RWPE1 (cell line): ENCODE data around the gene GALNT11.
A peak's percentile ranks its signal among the peaks of the same experiment; 100 is the strongest.
"Not testable (repeated sequence)": the region's sequence is repeated elsewhere in the genome, so short reads cannot be mapped to it uniquely, and the experiment has no call there.

Experiments
- CTCF ChIA-PET: fragments of 350-600 bp; sonication (Branson Sonifier 250); formaldehyde crosslinking; extraction: SDS; loops from one replicate; lab custom pipeline; 2021; lab: Yijun Ruan, JAX
- POLR2A ChIA-PET: fragments of 400-600 bp; formaldehyde crosslinking; extraction: SDS; loops from one replicate; lab custom pipeline; 2020; ENCODE audit warnings: antibody characterized with exemption; ENCODE audit not compliant: low non-redundant PET; lab: Yijun Ruan, JAX
- DNase-seq: peaks from one replicate; pipeline ENCODE4 v3.0.0; 2012; ENCODE audit warnings: low spot score
- H3K27ac ChIP-seq: fragments of 450-650 bp; 2 replicates; pipeline ENCODE4 v1.5.1; 2017
- TF ChIP-seq, protein P1 (sequence below): fragments of 450-650 bp; conservative IDR thresholded peaks from 2 replicates; pipeline ENCODE4 v1.5.1; 2017; ENCODE audit warnings: low read depth, mild to moderate bottlenecking

The GALNT11 gene

DNA sequence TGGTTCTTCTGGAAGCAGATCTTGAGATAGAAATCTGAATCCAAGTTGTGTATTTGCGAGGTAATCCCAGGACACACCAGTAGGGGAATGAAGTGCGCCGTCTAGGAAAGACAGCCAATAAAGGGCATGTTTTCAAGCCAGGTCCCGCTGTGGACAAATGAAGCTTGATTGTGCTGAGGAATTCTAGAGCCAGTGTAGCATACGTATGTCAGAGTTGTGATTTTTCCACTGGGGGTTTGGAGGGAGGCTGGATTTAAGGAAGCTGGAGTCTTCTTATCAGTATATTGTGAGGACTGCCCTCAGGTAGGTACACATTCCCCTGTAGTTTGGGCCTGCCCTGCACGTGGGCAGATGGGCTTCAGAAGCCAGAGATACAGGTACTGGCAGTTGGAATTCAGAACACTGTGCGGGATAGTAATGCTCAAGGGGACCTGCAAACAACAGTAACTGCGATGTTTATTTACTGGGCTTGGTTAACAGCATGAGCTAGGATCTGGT, 50.9 kb downstream of the GALNT11 start:
- no peak overlapping the region for H3K27ac ChIP-seq
- DNase-seq: peak; percentile 12
- CTCF ChIA-PET: no interaction called here
- TF ChIP-seq, protein P1, sequence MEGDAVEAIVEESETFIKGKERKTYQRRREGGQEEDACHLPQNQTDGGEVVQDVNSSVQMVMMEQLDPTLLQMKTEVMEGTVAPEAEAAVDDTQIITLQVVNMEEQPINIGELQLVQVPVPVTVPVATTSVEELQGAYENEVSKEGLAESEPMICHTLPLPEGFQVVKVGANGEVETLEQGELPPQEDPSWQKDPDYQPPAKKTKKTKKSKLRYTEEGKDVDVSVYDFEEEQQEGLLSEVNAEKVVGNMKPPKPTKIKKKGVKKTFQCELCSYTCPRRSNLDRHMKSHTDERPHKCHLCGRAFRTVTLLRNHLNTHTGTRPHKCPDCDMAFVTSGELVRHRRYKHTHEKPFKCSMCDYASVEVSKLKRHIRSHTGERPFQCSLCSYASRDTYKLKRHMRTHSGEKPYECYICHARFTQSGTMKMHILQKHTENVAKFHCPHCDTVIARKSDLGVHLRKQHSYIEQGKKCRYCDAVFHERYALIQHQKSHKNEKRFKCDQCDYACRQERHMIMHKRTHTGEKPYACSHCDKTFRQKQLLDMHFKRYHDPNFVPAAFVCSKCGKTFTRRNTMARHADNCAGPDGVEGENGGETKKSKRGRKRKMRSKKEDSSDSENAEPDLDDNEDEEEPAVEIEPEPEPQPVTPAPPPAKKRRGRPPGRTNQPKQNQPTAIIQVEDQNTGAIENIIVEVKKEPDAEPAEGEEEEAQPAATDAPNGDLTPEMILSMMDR: peak; percentile 30; the same call in 1 of the 2 replicates
- POLR2A ChIA-PET: no interaction called here

DNA sequence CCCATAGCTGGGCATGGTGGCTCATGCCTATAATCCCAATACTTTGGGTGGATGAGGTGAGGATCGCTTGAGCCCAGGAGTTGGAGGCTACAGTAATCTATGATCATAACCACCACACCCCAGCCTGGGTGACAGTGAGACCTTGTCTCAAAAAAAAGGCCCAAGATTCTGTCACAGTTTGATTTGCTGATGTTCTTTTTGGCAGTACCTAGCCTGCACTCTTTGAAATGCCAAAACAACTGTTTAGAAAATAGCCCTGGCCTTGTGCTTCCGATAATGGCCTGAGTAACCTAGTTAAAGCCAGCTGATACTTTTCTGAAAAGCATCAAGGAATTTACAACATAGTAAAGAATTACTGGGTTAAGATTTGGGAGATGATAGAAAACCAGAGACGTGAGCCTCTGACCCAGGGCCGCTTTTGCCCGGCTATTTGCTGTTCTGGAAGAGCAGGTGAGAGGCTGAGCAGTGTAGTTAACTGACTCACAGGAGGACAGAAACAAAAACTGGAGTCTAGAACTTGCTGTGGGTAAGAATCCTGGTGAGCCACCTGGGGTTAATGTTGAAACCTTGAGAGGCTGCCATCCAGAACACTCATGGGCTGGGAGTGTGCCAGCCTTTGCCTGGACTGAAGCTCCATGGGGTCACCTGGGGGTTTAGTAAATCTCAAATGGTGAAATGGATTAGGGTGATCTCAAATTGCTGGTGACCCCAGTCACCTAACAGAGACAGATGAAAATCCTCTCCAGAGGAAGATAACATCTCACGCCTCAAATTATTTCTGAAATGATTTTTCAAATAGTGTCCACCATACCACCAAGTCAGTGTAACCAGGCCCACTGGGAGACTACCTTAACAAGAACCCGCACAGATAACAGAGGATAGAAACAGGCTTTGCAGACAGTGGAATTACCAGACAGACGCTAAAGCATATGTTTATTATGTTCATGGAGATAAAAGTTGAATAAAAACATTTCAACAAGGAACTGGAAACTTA, 51.8 kb downstream of the GALNT11 start:
- TF ChIP-seq, protein P1: no peak
- no peak for DNase-seq
- CTCF ChIA-PET: no interaction called here
- H3K27ac ChIP-seq: no peak overlapping the region
- POLR2A ChIA-PET: no interaction called here

DNA sequence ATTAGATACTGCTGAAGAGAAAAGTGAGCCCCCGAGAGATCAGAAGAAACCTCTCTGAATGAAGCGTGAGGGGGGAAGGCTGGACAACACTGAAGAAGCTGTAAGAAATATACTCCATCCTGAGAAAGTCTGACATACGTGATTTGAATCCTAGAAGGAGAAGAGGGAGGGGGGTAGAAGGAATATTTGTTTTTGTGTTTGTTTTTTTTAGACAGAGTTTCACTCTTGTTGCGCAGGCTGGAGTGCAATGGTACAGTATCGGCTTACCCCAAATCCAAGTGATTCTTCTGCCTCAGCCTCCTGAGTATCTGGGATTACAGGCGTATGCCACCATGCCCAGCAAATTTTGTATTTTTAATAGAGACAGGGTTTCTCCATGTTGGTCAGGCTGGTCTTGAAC, 52.6 kb downstream of the GALNT11 start:
- POLR2A ChIA-PET: no interaction called here
- no peak for DNase-seq
- CTCF ChIA-PET: interaction anchor here (0.6 kb wide), 1 partner anchor 954 kb away, joined by 3 read pairs; no protein-coding TSS in a partner anchor
- TF ChIP-seq, protein P1: no peak
- H3K27ac ChIP-seq: no peak overlapping the region

DNA sequence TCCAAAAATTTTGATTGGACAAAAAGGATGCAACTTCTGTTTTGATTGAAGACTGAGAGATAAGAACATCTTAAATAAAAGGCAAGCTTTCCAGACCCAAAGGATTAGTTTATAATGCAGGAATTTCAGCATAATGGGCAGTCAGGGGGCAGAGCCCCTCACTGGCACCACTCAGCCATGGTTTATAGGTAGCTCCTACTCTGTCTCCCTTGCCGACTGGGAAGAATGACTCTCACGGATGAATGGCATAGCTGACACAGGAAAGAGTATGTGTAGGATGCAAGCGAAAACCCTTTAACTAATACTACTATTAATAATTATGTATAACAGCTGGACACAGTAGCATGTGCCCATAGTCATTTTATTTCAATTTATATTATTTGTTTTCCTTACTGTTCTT, 53.3 kb downstream of the GALNT11 start:
- CTCF ChIA-PET: interaction anchor here (0.6 kb wide), 1 partner anchor 33 kb away, joined by 3 read pairs; no protein-coding TSS in a partner anchor
- DNase-seq: no peak
- POLR2A ChIA-PET: no interaction called here
- H3K27ac ChIP-seq: no peak overlapping the region
- TF ChIP-seq, protein P1: no peak

DNA sequence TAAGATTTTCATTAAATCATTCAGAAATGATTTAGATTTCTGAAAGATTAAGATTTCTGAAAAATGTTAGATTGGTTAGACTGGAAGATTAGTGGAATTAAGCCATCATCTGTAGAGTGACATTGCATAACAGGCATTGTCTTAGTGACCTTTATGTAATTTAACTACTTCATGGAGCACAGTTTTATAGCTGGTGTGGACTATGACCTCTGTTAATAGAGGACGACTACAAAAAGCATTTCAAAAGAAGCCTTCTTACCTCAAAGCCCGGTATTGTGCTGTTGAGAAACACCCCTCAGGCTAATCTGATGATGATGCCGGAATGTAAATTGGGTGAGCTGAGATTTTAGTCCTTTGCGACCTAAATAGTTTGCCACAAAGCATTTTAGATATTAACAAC, 55.6 kb downstream of the GALNT11 start:
- CTCF ChIA-PET: no interaction called here
- POLR2A ChIA-PET: no interaction called here
- TF ChIP-seq, protein P1: no peak
- H3K27ac ChIP-seq: no peak overlapping the region
- no peak for DNase-seq

DNA sequence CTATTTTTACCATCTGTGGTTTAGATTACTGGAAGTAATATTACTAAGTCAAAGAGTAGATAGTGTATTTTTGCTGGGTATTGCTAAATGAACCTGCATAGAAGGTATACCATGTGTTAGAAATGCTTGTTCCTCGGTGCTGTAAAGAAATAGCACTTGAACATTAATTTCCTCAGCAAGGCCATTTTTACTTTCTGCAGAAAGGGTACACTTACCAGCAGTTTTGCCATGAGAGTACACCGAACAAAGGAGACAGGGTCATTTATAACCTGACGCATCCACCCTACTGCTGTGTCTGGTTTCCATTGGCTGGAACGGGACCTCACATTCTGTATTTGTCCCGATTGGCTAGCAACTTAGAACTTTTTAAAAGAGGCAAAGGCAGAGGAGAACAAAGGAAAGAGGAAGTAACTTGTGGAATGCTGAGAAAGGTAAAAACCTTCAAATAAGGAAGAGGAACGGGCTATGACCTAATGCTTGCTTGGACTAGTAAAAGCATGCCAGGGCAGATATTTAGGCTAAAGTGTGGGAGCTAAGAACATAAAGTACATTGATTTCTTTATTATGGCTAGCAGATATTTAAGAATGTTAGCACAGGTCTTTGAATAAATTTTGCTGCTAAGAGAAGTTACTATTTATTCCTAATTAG, 56.7 kb downstream of the GALNT11 start:
- POLR2A ChIA-PET, DNase-seq, H3K27ac ChIP-seq: not testable (repeated sequence)
- CTCF ChIA-PET: interaction anchor here (0.8 kb wide), 1 partner anchor 83 kb away, joined by 5 read pairs; no protein-coding TSS in a partner anchor
